NCI-H2107 treated with DMSO at 0.1 percent for 48 hours (cell line): Measurements from ENCODE around the gene NSUN5.
"Not testable (repeated sequence)": the region's sequence is repeated elsewhere in the genome, so short reads cannot be mapped to it uniquely, and the experiment has no call there.

Experiments
- DNase-seq: peaks from one replicate; lab custom pipeline; 2025; ENCODE audit not compliant: unreplicated experiment; lab: John Stamatoyannopoulos, UW

The NSUN5 gene

DNA sequence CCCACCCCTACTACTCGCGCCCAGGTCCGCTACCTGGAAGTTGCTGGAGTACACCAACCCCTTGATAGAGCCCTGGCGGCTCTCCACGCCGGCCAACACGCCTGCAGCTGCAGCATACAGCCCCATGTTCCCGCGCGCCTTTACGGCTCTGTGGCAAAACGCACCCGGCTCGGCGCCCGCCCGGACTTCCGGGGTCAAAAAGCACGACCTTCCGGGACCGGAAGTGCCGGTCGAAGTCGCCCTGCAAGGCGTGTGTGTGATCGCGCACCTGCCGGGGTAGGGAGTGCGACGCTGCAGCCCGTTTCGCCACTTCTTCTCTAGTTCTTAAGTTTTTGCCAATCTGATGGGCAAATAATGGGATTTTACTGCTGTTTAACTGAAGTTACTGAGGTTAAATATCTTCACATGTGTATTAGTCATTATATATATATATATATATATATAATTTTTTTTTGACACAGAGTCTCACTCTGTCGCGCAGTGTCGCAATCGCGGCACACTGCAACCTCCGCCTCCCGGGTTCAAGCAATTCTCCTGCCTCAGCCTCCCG lies at the start of gene NSUN5:
Gene NSUN5 (minus strand): TSS at position 162 of the 550 bp plus-strand sequence. CDS start 36 bp downstream, at position 126.
- peak; percentile 63 for DNase-seq

DNA sequence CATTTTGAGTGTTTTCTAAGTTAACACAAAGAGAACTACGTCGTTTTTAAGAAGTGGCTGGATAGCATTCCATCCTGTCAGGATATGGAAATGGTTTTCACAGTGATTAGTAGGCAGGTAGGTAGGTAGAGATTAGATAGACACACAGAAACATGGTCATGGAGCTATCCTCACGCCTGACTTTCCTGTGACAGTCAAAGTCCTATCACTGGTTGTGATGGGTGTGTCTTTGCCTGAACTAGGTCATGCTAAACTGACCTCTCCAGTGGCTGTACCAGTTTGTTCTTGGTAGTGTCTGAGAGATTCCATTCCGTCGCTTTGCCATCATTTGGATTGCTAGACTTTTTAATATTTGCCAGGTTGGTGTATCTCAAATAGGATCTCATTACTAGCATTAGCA lies 47.5 kb upstream of the NSUN5 start:
- DNase-seq = no peak

DNA sequence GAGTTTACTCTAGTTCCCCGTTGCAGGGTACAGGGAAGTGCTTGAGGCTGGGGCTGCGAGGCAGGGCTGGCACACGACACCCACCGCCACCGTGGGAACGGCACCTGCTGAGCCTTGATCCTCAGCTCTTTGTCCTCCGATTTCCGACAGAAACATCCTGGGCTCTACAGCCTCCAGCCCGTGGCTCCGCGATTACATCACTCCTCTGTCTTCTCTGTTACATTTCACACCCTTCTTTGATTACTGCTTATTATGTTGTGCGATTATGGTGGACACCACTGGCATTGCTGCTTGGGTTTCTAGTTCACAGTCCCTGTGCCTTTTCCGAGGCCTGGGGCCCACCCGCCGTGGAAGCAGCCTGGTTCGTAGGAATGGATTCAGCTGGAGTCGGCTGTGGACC lies 46.2 kb upstream of the NSUN5 start:
- DNase-seq = peak; percentile 11

DNA sequence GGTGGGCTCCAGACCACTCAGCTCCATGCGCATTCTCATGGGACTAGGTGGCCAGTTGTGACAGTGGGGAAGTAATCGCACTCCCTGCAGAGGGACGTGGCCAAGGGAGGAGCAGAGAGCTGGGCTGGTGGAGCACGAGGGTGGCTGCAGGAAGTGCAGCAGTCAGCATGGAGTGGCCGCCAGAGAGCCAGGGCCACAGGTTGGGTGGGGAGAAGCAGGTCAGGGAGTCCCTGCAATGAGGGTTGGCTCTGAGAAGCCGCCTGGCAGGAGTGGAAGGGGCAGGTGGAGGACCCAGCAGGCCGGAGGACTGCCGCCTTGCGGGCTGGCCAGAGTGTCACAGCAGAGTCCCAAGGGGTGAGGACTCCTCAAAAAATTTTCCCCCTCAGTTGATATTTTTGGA lies 45.6 kb upstream of the NSUN5 start:
- no peak for DNase-seq

DNA sequence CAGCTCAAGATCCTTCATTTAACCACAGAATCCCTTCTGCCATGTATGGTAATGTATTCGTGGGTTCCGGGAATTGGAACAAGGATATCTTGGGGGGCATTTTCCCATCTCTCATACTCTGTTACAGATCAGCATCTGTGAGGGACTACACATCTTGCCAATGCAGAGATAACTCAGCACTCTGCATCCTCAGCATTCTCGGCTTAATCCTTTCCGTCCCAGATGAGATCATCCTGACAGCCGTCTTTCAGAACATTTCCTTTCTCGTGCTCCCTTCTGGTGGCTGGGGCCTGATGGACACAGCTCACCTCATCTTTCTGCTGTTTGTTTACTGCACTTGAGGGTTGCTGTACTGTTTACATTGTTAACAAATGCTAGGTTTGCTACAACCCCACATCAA lies 44.6 kb upstream of the NSUN5 start:
- no peak for DNase-seq

DNA sequence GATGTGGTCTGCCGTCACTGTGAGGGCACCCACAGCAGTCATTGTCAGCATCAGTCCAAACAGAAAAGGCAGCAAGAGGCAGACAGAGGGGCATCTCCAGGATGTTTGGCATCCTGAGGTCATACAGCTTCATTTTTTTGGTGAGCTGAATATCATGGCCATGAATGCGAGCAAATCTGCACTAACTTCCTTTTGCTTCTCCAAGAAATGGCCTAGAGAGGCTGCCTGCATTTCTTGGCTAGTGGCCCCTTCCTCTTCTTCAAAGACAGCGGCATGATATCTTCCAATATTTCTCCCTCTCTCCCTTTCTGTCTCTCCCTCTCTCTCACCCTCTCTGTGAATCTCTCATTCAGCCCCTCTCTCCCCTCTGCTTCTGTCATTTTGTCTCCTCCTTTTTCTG lies 44.2 kb upstream of the NSUN5 start:
- no peak for DNase-seq

DNA sequence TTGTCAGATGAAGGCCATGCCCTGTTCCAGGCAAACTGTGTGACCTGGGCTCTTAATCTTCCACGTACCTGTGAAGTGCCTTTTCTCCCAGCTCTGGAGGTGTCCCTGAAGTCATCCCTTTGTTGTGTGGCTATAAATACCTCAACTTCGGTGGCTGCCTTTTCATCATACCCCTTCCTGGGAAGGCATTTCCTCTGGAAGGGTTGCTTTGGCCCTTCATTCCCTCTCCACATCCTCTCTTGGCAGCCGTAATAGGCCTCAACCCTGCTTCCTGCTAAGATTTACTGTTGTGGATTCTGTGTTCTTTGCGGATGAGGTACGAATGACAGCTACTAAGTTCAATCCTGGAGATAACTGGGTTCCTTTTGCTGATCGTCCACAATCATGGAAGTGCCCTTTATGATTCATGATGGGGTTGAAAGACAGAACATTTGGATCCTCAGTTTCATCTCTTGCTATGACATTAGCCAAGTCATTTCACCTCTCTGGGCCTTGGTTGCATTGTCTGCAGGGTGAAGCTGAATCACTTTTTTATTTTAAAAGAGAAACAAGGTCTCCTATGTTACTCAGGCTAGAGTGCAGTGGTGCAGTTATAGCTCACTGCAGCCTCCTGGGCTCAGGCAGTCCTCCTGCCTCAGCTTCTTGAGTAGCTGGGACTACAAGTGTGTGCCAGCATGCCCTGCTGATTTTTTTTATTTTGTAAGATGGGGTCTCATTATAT lies 43.0 kb upstream of the NSUN5 start:
- no peak for DNase-seq

DNA sequence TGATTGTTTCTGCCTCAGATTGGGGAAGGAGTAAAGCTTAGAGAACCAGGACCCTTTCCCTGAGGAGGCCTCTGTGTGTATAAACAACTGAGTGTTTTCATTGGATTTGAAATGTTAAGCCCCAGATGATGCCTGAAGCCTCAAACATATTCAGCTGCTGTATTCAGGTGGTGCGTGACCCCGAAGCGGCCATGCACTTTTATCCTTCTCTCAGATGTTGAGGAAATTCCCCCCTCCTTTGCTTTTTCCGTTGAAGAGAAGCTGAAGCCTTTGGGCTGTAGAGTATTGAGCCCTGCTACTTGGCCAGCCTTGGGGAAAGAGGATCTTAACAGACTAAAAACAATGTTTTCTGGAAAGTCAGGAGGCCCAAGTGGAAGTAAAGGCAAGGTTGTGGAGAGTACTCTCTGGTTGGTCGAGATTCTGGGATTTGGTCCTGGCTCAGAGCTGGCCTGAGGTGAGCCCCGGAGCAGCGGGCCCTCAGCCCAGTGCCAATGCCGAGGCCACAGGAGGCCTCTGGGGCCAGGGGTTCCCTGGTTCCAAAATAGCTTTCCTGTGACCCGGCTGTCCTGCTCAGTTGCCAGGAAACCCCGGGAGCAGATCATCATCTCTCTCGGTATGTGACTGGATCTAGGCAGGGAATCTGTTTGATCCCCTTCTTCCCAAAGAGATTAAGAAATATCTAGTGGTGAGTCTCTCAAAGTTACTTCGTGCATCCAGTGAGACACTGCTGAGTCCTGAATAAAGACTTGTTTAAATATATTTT lies 41.9 kb upstream of the NSUN5 start:
- no peak for DNase-seq

DNA sequence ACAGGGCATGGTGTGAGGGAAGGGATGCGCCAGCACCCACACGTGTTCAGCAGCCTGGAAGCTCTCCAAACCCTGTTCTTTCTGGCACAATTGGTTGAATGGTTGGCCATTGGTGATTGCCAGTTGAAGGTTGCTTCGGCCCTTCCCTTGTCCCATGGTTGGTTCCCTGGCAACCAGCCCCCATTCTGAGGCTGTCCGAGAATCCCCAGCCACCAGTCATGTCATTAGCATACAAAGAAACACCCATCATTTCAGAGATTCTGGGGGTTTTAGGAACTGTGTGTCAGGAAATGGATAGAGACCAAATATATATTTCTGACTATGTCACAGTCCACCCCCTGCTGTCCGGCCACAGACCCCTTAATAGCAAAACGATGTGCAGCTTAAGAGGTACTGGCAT lies 41.1 kb upstream of the NSUN5 start:
- no peak for DNase-seq

DNA sequence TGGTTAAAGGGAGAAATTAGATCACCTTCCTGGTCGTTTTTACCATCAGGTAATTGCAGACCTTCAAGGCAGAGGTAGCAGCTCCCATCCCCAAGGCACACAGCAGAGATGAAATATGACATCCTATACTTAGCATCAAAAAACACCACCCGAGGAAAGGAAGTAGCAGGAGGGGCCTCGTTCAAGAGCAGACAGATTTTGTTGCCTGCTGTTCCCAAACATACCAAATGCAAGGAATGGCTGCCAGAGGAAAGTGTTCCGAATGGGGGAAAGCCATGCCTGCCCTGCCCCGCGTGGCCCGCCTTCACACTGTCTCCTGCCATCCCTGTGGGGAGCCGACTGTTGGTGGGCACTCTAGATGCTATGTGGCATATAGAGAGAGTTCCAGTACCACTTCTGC lies 37.3 kb upstream of the NSUN5 start:
- peak; percentile 34 for DNase-seq

DNA sequence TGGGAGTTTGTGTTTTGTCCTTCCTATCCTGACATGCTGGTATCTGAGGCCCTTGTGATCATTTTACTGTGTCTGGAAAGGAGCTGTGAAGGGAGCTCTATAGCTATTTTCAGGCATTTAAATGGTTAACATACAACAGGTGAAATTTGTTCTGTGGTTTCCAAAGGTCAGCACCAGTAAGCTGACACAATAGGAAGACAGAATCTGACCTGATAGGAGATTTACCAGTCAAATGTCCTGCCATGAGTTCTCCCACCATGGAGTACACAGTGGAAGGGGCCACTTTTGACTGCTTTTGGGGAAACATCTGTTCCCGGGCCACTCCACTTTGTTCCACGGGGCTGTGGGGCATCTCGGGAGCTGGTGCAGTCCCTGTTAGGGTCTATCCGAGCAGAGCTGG lies 36.9 kb upstream of the NSUN5 start:
- DNase-seq = no peak

DNA sequence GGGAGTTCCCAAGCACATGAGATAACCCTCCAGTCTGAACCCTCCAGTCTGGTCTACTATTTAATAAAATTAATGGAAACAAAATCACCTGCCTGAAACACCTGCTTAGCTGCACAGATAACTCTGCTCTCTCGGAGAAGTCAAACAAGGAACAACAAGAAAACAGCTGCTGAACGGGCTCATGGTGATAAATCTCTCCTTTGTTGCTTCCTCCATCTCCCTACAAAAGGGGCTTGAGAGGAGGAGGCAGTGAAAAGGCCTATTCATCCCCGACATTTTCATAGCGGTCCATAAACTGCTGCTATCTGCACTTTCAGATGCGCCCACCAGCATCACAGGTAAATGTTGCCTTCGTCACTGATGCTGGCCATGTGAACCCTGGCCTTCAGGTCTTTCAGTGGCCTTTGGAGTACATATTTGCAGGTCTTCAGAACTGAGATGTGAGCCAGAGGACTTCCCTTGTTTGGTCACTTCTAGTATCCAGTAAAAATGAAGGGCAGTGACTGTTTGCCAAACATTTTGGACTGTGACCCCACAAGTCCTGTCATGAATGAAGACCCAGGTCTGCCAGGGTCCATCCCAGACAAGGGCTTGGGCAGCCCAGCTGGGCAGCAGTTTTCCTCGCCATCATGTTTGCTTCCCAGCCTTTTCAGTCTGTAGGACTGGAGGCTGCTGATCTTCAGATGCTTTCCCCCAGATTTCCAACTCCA lies 35.2 kb upstream of the NSUN5 start:
- no peak for DNase-seq

DNA sequence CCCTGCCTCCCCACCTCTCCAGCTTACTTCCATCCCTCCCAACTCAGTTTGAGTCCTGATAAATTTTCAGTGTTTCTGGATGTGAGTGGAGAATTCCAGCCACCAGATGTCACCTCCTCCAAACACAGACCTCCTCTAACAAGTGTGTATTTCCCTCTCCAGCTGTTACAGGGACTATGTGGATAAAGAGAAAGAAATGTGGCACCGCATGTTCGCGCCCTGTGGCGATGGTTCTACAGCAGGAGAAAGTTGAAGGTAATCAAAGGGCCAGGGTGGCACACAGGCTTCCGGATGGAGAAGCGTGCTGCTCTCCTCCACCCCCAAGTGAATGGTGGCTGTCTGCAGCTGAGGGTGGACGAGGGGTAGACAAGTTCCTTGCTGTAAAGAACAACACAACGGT lies 34.0 kb upstream of the NSUN5 start:
- peak; percentile 60 for DNase-seq

DNA sequence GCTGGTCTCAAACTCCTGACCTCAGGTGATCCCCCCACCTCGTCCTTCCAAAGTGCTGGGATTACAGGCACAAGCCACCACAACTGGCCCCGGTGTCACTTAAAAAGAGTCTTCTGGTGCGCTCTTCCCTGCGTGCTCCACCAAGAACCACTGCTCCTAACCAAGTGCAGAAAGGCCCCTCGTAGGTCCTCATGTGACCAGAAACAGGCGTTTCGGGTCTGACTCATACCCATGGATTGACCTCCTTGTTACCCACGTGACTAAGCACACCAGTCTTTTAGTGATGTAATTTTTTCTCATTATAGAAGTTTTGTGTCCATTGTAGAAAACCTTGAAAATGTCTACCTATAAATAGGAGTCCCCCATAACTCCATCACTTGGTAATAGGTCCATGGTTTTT lies 33.3 kb upstream of the NSUN5 start:
- DNase-seq = no peak

DNA sequence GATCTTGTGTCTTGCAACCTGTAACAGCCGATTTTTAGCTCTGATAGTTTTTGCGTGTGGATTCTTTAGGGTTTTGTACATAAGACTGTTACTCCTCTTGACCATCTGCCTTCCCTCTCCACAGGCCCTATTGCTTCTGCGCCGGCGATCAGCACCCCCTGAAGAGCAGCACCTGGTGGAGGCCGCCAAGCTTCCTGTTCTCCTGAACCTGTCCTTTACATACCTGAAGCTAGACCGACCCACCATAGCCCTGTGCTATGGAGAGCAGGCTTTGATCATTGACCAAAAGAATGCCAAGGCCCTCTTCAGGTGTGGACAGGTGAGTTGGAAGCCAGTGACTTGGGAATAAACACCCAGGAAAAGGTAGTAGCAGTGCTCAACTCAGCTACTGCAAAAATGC lies 31.9 kb upstream of the NSUN5 start:
- no peak for DNase-seq

DNA sequence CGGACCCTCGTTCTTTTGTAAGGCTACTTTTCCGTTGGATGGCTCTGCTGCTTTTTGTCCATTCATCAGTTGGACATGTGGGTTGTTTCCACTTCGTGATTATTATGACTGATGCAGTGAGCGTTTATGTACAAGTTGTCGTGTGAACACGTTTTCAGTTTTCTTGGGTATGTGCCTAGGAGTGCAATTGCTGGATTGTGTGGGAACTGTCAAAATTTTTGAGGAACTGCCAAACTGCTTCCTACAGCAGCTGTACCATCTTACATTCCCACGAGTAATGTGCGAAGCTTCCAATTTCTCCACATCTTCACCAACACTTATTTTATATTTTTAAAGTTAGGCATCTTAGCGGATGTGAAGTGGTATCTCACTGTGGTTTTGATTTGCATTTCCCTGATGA lies 29.7 kb upstream of the NSUN5 start:
- no peak for DNase-seq

DNA sequence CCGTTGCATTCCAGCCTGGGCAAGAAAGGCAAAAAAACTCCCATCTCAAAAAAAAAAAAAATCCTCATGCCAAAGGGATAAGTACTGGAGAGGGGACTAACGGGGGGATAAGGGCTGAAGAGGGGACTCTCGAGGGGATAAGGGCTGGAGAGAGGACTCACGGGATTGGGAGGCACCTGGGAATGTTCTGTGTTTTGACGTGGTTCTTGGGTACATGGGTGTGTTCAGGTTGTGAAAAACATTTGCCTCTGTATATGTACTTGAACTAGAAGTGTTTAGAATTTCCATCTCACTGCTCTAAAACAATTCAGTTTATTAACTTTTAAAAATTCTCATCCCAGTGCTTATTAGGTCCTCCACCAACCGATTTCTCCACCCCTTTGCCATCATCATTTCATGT lies 23.8 kb upstream of the NSUN5 start:
- DNase-seq = no peak

DNA sequence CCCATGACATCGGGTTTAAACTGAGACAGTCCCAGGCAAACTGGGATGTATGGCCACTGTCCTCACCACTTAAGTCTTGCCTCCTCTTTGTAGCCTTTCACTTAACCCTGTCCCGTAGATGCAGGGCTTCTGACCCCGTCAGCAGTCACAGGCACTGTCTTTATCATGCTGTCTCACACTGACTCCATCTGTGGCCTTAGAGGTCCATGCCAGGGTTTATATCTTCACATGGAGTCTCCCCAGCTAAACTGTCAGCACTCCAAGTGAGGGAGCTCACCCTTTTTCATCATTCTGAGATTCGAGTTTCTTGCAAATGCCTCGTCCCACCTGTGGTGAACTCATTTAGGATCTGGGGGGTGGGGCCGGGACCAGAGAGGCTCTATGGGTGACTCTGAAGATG lies 22.1 kb upstream of the NSUN5 start:
- no peak for DNase-seq

DNA sequence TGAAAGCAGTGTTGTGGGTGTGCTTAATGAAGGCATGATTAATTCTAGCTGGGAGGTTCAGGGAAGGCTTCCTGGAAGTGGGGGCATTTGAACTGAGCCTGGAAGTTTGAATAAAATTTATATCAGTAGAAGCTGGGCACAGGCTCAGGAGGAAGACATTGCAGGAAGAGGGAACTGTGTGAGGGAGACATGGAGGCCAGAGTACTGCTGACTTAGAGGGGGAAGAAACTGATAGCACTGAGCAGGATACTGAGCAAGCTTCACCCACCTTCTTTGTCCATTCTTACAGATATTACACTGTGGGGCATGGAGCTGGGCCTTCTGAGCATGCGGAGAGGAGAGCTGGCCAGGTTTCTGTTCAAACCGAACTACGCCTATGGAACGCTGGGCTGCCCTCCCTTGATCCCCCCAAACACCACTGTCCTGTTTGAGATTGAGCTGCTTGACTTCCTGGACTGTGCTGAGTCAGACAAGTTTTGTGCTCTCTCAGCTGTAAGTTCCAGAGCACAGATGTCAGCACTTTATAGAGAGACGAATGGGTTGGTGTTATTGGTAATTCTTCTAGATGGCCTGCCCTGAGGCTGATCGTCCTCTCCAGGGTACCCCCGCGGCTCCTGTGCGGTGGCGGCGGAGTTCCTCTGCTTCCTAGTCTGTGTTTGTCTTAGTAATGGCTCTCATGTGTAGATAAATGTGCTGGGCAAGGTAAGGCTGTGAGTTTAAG lies 21.4 kb upstream of the NSUN5 start:
- no peak for DNase-seq

DNA sequence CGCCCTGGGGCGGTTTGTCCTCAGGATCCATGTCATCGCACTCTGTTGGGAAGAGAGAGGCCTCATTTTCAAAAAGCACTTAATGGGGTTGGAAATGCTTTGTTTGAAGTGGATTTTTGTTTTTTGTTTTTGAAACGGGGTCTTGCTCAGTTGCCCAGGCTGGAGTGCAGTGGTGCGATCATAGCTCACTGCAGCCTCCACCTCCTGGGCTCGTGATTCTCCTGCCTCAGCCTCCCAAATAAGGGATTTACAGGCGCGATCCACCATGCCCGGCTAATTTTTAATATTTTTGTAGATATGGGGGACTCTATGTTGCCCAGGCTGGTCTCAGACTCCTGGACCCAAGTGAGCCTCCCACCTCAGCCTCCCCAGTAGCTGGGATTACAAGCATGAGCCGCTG lies 20.1 kb upstream of the NSUN5 start:
- DNase-seq = no peak

DNA sequence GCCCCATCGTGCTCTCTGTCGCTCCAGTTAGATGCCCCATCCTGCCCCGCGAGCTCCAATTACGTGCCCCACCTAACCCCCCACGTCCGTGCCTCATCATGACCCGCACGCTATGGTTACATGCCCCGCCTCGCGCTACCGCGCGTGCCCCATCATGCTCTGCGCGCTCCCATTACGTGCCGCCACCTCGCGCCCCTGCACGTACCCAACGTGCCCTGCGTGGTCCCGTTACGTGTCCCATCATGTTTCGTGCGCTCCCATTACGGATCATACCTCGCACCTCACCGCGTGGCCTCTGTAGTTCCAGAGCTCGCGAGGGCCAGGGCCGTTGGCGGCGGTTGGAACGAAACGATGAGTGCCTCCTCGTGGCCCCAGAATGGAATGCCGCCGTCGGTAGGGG lies 19.3 kb upstream of the NSUN5 start, which contains the start of the genes FKBP6 and TRIM50:
Gene FKBP6 (plus strand): TSS at position 240 of the 400 bp plus-strand sequence. CDS start 268 bp downstream, outside the sequence.
Gene TRIM50 (minus strand): TSS at position 161 of the 400 bp plus-strand sequence. CDS start 3,295 bp downstream, outside the sequence.
- not testable (repeated sequence) for DNase-seq
